Glutamatergic neuron (in vitro differentiated cells): ENCODE results near the gene ATXN10. TPM values are rescaled to one million over a fixed set of nuclear protein-coding genes. Genes with fewer than 3 reads are reported as not detected.

Experiments
- DNase-seq: peaks from one replicate; pipeline ENCODE4 v3.0.0; 2022
- H3K27ac Mint-ChIP-seq: one replicate; pipeline ENCODE4 v1.8.0; 2020; ENCODE audit warnings: mild to moderate bottlenecking, mixed read lengths, inconsistent platforms; ENCODE audit not compliant: unreplicated experiment
- H3K27me3 Mint-ChIP-seq: one replicate; pipeline ENCODE4 v1.8.0; 2020; ENCODE audit warnings: mild to moderate bottlenecking, moderate library complexity, mixed read lengths, inconsistent platforms; ENCODE audit not compliant: unreplicated experiment
- H3K36me3 Mint-ChIP-seq: one replicate; pipeline ENCODE4 v1.8.0; 2020; ENCODE audit warnings: mild to moderate bottlenecking, mixed read lengths, inconsistent platforms; ENCODE audit not compliant: unreplicated experiment
- H3K4me1 Mint-ChIP-seq: one replicate; pipeline ENCODE4 v1.8.0; 2020; ENCODE audit warnings: mild to moderate bottlenecking, low read depth, mixed read lengths, inconsistent platforms; ENCODE audit not compliant: unreplicated experiment
- H3K4me3 Mint-ChIP-seq: one replicate; pipeline ENCODE4 v1.8.0; 2020; ENCODE audit warnings: mild to moderate bottlenecking, mixed read lengths, inconsistent platforms; ENCODE audit not compliant: unreplicated experiment
- H3K9me3 Mint-ChIP-seq: one replicate; pipeline ENCODE4 v1.8.0; 2020; ENCODE audit warnings: mild to moderate bottlenecking, moderate library complexity, mixed read lengths, inconsistent platforms; ENCODE audit not compliant: unreplicated experiment
- total RNA-seq: library from RNA; stranded (reverse); fragmentation: NEBNext Ultra II Directional; extraction: Animal tissue kit (Norgen Biotek cat#: 25700); gene quantifications from one replicate; pipeline ENCODE4 v1.2.1, GENCODE V29; 2021; ENCODE audit not compliant: unreplicated experiment
- TF ChIP-seq, protein P1 (sequence below): fragments of 200-600 bp; sonication (generic); IDR thresholded peaks from one replicate; pipeline ENCODE4 v1.5.0; 2021; ENCODE audit not compliant: partially characterized antibody, unreplicated experiment

The ATXN10 gene
- total RNA-seq, 1 donor from 2014 or later = 191 TPM

DNA sequence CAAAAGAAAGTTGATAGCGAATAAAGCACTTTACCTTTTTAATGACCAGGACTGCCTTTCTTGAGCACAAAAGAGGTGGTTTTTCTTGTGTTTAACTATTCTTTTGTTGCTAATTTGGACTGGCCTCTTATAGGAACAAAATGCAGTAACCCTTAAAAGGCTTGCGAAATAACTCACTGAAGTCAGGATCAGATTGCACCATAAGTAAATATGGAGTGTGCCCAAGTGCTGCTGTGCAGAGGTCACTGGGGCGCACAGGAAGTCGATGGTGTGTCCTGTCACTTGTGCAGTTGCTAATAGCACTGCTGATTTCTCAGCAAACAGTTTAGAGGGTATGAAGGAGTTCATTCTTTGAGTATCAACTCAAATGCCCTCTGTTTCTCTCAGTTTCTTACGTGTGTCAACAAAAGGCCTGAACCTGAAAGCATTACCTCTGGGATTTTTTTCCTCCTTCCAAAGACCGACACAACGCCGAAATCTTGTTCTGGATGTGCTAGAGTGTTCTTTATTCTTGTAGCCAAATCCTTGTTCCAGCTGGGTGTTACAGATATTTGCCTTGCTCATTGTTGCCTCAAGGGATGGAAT, 71.3 kb downstream of the ATXN10 start:
- H3K36me3 Mint-ChIP-seq = peaks cover 9% of the 10 kb centered on the region
- TF ChIP-seq, protein P1, sequence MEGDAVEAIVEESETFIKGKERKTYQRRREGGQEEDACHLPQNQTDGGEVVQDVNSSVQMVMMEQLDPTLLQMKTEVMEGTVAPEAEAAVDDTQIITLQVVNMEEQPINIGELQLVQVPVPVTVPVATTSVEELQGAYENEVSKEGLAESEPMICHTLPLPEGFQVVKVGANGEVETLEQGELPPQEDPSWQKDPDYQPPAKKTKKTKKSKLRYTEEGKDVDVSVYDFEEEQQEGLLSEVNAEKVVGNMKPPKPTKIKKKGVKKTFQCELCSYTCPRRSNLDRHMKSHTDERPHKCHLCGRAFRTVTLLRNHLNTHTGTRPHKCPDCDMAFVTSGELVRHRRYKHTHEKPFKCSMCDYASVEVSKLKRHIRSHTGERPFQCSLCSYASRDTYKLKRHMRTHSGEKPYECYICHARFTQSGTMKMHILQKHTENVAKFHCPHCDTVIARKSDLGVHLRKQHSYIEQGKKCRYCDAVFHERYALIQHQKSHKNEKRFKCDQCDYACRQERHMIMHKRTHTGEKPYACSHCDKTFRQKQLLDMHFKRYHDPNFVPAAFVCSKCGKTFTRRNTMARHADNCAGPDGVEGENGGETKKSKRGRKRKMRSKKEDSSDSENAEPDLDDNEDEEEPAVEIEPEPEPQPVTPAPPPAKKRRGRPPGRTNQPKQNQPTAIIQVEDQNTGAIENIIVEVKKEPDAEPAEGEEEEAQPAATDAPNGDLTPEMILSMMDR = no peak

DNA sequence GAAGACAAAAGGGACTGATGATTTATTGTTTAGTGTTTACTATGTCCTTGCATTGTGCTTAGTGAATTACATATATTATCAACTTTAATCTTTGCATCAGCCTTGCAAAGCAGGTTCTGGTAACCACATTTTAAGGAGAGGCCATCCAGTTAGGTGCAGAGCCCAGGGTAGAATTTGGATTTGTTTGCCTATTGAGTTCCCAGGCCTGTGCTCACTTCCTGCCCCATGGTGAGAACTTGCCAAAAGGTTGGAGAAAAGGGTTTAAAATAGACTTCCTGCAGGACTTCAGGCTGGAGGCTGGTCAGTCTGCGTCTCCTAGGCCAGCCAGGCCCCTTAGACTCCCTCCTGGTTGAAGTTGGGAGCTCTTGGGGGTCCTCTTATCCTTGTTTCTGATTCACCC, 72.1 kb downstream of the ATXN10 start:
- no peak for DNase-seq
- TF ChIP-seq, protein P1 = no peak
- peaks cover 2% of the 10 kb centered on the region for H3K27me3 Mint-ChIP-seq
- peaks cover 9% of the 10 kb centered on the region for H3K36me3 Mint-ChIP-seq
- no peaks in the 10 kb centered on the region for H3K9me3 Mint-ChIP-seq
- no peaks in the 10 kb centered on the region for H3K4me1 Mint-ChIP-seq
- no peak overlapping the region for H3K4me3 Mint-ChIP-seq
- H3K27ac Mint-ChIP-seq = no peak overlapping the region

More for the DNA sequence above, 71.3 kb downstream of the ATXN10 start:
- Mint-ChIP-seq H3K4me3 (no peak overlapping the region), H3K9me3 (no peaks in the 10 kb centered on the region), H3K27me3 (peaks cover 2% of the 10 kb centered on the region), H3K27ac (no peak overlapping the region), H3K4me1 (no peaks in the 10 kb centered on the region)
- no peak for DNase-seq

- H3K27ac Mint-ChIP-seq = no peak overlapping the region
- TF ChIP-seq, protein P1 = no peak
- peaks cover 2% of the 10 kb centered on the region for H3K27me3 Mint-ChIP-seq
- no peak for DNase-seq
- H3K4me1 Mint-ChIP-seq = no peaks in the 10 kb centered on the region
- no peaks in the 10 kb centered on the region for H3K9me3 Mint-ChIP-seq
- peaks cover 9% of the 10 kb centered on the region for H3K36me3 Mint-ChIP-seq
- H3K4me3 Mint-ChIP-seq = no peak overlapping the region
Observed at GRCh38 chr22:45744442-45744841, 72.8 kb downstream of the ATXN10 start.

- H3K4me1 Mint-ChIP-seq = no peaks in the 10 kb centered on the region
- H3K27ac Mint-ChIP-seq = no peak overlapping the region
- no peaks in the 10 kb centered on the region for H3K9me3 Mint-ChIP-seq
- no peaks in the 10 kb centered on the region for H3K27me3 Mint-ChIP-seq
- no peak overlapping the region for H3K4me3 Mint-ChIP-seq
- TF ChIP-seq, protein P1 = no peak
- DNase-seq = no peak
- H3K36me3 Mint-ChIP-seq = no peaks in the 10 kb centered on the region
Observed at GRCh38 chr22:45750626-45751025, 79.0 kb downstream of the ATXN10 start.

DNA sequence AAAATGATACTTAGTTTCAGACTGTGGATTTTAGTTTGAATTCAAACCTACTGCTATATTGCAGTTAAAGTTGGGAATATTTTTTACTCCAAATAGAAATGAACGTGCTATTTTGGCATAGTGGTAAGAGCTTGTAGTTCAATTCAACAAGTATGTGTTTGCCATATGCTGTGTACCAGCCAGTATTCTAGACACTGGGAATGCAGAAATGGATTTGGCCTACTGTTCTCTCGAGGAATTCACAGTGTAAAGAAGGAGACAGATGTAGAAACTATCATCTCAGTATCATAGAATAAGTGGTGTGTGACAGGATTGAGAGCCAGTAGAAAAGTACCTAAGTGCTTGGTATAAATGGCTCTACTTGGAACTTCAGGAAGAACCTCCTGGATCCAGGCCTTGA, 80.4 kb downstream of the ATXN10 start:
- H3K9me3 Mint-ChIP-seq = no peaks in the 10 kb centered on the region
- no peak overlapping the region for H3K4me3 Mint-ChIP-seq
- no peak for DNase-seq
- no peak overlapping the region for H3K27ac Mint-ChIP-seq
- TF ChIP-seq, protein P1 = no peak
- peaks cover 4% of the 10 kb centered on the region for H3K27me3 Mint-ChIP-seq
- H3K36me3 Mint-ChIP-seq = no peaks in the 10 kb centered on the region
- peaks cover 4% of the 10 kb centered on the region for H3K4me1 Mint-ChIP-seq
